ENCODE data around the gene TSFM. TPM values are rescaled to one million over a fixed set of nuclear protein-coding genes. Genes with fewer than 3 reads are reported as not detected.

TSFM gene
- polyA plus RNA-seq, 3 donors = 4.5 to 22.6 (median 21.8) TPM

GRCh38 chr12:57823131-57823907, 40.7 kb downstream of the TSFM start:
- H3K4me1 Mint-ChIP-seq = peaks cover 8% of the 10 kb centered on the region
- H3K4me3 ChIP-seq (replicated peaks in 1 of 3; ENCODE audit: low read depth in 2 of 3, low read length in 3 of 3) = no peak overlapping the region
- peaks cover 0 to 3% (median 1%) of the 10 kb centered on the region in 3 donors for H3K27me3 Mint-ChIP-seq (ENCODE audit: low read depth in 3 of 3)
- H3K79me2 ChIP-seq (ENCODE audit: insufficient read depth, low read length) = peaks cover 16% of the 10 kb centered on the region
- no peaks in the 10 kb centered on the region for H3K9me3 Mint-ChIP-seq
- 98% methylated on average over 13 of the region's 17 CpGs for WGBS (ENCODE audit: insufficient coverage)
- H3K36me3 ChIP-seq (replicated peaks in 1 of 2; ENCODE audit: control insufficient read depth in 1 of 2, insufficient read depth in 2 of 2, low read length in 2 of 2) = peaks cover 82 to 90% of the 10 kb centered on the region in 2 donors
- H3K36me3 Mint-ChIP-seq = peaks cover 82 to 97% of the 10 kb centered on the region in 2 donors
- no peak overlapping the region for H3K4me3 Mint-ChIP-seq
- H3K9ac ChIP-seq (ENCODE audit: insufficient read depth, low read length, poor library complexity, severe bottlenecking) = no peak overlapping the region
- H3K4me1 ChIP-seq (ENCODE audit: control insufficient read depth in 1 of 2, insufficient read depth in 2 of 2, low read length in 2 of 2) = no peaks in the 10 kb centered on the region
- no peak for TF ChIP-seq CTCF (IDR thresholded peaks at IDR 0.05)
- H4K20me1 ChIP-seq (ENCODE audit: insufficient read depth, low read length) = peaks cover 96% of the 10 kb centered on the region
- no peak for DNase-seq
- peak overlapping the region in 1 of 2 donors; percentile 20 for H3K27ac ChIP-seq (ENCODE audit: low read depth in 1 of 2, low read length in 2 of 2)
- no peaks in the 10 kb centered on the region for H3K9me3 ChIP-seq (replicated peaks in 1 of 2; ENCODE audit: control insufficient read depth in 1 of 2, insufficient read depth in 1 of 2, low read length in 2 of 2)
- intact Hi-C loops (cut with micrococcal nuclease) = no loop called here
- no peak overlapping the region for H2AFZ ChIP-seq (ENCODE audit: insufficient read depth, low read depth, low read length, poor library complexity, severe bottlenecking)
- H3K27ac Mint-ChIP-seq = peak overlapping the region in 1 of 7 donors; percentile 2
- no peaks in the 10 kb centered on the region for H3K27me3 ChIP-seq (ENCODE audit: control insufficient read depth in 2 of 2, insufficient read depth in 2 of 2, low read length in 2 of 2)
- H3K4me2 ChIP-seq (replicated peaks; ENCODE audit: extremely low read depth, low read length, poor library complexity, severe bottlenecking) = no peak overlapping the region

- Mint-ChIP-seq H3K36me3 (peaks cover 84 to 97% of the 10 kb centered on the region in 2 donors), H3K27me3 (ENCODE audit: low read depth in 3 of 3) (peaks cover 0 to 3% (median 1%) of the 10 kb centered on the region in 3 donors), H3K9me3 (no peaks in the 10 kb centered on the region), H3K27ac (peak overlapping the region in 1 of 7 donors; percentile 21), H3K4me3 (no peak overlapping the region), H3K4me1 (peaks cover 3% of the 10 kb centered on the region)
- Histone ChIP-seq H4K20me1 (ENCODE audit: insufficient read depth, low read length) (peaks cover 96% of the 10 kb centered on the region), H3K27me3 (ENCODE audit: control insufficient read depth in 2 of 2, insufficient read depth in 2 of 2, low read length in 2 of 2) (no peaks in the 10 kb centered on the region), H3K36me3 (replicated peaks in 1 of 2; ENCODE audit: control insufficient read depth in 1 of 2, insufficient read depth in 2 of 2, low read length in 2 of 2) (peaks cover 90 to 98% of the 10 kb centered on the region in 2 donors), H3K27ac (ENCODE audit: low read depth in 1 of 2, low read length in 2 of 2) (no peak overlapping the region), H3K4me3 (replicated peaks in 1 of 3; ENCODE audit: low read depth in 2 of 3, low read length in 3 of 3) (no peak overlapping the region), H3K4me1 (ENCODE audit: control insufficient read depth in 1 of 2, insufficient read depth in 2 of 2, low read length in 2 of 2) (no peaks in the 10 kb centered on the region), H3K4me2 (replicated peaks; ENCODE audit: extremely low read depth, low read length, poor library complexity, severe bottlenecking) (no peak overlapping the region), H3K79me2 (ENCODE audit: insufficient read depth, low read length) (peaks cover 24% of the 10 kb centered on the region), H3K9ac (ENCODE audit: insufficient read depth, low read length, poor library complexity, severe bottlenecking) (no peak overlapping the region), H3K9me3 (replicated peaks in 1 of 2; ENCODE audit: control insufficient read depth in 1 of 2, insufficient read depth in 1 of 2, low read length in 2 of 2) (no peaks in the 10 kb centered on the region), H2AFZ (ENCODE audit: insufficient read depth, low read depth, low read length, poor library complexity, severe bottlenecking) (no peak overlapping the region)
- 99% methylated on average over 14 of the region's 18 CpGs for WGBS (ENCODE audit: insufficient coverage)
- DNase-seq = no peak
- TF ChIP-seq CTCF (IDR thresholded peaks at IDR 0.05) = no peak
- intact Hi-C loops (cut with micrococcal nuclease) = no loop called here
Observed at GRCh38 chr12:57823908-57824640, 41.5 kb downstream of the TSFM start.

All from CD14-positive monocyte (primary cell).